ENCODE data around the gene MEF2C.

Gene MEF2C

DNA sequence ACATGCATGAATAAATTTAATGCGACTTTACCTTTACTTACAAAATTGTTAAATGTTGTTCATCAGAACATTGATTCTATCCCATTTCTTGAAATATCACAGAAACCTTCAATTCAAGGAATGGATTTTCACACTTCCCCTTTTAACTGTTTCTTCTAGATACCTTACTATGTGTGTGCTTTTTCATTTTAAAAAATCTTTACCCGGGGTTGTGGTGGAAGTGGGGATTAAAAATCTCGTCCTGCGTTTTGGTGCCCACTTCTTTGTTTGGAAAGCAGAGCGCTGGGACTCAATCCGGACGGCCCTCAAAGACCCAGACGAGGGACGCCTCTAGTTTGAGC, 5.8 kb upstream of the MEF2C start:
- no peak for DNase-seq (ENCODE audit: low read depth in 3 of 3)

DNA sequence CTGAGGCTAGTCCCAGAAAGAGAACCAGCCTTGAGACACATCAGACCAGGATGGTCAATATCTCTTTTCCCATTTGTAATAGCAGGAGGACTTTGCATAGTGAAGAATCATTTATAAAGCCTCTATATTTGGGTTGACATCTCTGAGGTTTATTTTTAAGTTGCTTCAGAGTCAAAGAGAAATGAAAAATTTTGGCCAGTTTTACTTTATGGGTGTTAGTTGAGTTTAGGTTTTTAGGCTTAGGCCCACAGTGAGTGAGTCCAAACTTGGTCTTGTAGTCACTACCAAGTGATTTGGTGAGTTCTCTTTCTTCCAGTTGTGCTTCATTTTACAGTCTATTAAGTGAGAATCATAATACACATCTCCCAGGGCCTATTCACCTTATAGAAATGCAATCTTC, 5.3 kb upstream of the MEF2C start:
- no peak for DNase-seq (ENCODE audit: low read depth in 3 of 3)

DNA sequence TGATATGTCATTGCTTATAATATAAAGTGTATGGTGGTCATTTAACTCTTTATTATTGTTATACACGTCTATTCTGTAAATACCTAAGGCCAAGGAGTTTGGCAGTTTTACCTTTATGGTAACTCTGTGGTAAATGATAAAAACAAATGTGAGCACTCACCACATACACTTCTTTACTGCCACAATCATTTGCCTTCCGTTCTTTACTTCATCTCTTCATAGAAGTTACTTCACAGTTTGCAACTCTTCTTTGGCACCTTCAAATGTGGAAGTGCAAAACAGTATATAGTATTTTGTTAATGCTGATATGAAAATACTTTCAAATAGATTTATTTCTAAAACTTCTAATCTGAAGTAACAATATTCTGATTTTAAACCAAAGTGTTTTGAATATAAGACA, 4.4 kb upstream of the MEF2C start:
- no peak for DNase-seq (ENCODE audit: low read depth in 3 of 3)

- no peak for DNase-seq (ENCODE audit: low read depth in 3 of 3)
Observed at GRCh38 chr5:88886746-88887341, 3.9 kb upstream of the MEF2C start.

- no peak for DNase-seq (ENCODE audit: low read depth in 3 of 3)
Observed at GRCh38 chr5:88886252-88886651, 3.3 kb upstream of the MEF2C start.

GRCh38 chr5:88885002-88885401, 2.0 kb upstream of the MEF2C start:
- no peak for DNase-seq (ENCODE audit: low read depth in 3 of 3)

- no peak for DNase-seq (ENCODE audit: low read depth in 3 of 3)
Observed at GRCh38 chr5:88884608-88884877, 1.6 kb upstream of the MEF2C start.

GRCh38 chr5:88883836-88884607, 1.0 kb upstream of the MEF2C start:
- no peak for DNase-seq (ENCODE audit: low read depth in 3 of 3)

- no peak for DNase-seq (ENCODE audit: low read depth in 3 of 3)
Observed at GRCh38 chr5:88882276-88883038, 527 bp downstream of the MEF2C start.

DNA sequence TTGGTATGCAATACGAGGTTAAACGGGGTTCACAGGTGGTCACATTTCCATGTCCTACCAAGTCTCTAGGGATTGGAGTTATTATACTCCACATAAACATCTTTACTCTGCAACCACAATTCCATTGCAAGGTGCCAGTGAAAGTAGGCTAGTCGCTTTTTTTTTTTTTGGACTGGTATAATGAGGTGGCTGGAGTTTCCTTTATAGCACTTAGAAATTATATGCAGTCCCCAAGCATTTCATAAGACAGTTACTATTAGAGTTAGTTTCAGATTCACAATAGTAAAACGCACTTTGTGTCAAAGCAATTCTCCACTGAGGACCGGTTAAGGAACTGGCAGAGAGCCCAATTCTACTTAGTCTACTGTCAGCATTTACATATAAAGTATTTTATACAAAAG, 1.4 kb downstream of the MEF2C start:
- no peak for DNase-seq (ENCODE audit: low read depth in 3 of 3)

GRCh38 chr5:88880201-88880600, 2.8 kb downstream of the MEF2C start:
- DNase-seq (ENCODE audit: low read depth in 3 of 3) = no peak

- DNase-seq (ENCODE audit: low read depth in 3 of 3) = no peak
Observed at GRCh38 chr5:88879724-88880123, 3.3 kb downstream of the MEF2C start.

- DNase-seq (ENCODE audit: low read depth in 3 of 3) = no peak
Observed at GRCh38 chr5:88878976-88879375, 4.0 kb downstream of the MEF2C start.

DNA sequence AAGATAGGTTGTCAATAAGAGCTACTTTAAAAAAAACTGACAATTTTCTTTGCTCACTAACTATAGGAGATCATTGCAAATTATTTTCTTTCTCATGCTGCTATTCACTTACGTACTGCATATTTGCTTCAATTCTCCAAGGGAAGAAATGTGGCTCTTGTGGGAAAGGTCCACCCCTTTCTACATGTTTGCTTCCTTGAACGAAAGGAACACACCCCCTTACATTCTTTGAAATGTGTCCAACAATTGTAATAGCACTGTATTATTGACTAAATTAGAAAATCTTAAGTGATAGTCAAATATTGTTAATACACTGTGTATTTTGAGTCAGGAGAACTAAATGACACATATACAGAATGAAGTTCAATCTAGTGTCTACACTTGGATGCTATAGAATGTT, 5.2 kb downstream of the MEF2C start:
- DNase-seq (ENCODE audit: low read depth in 3 of 3) = no peak

DNA sequence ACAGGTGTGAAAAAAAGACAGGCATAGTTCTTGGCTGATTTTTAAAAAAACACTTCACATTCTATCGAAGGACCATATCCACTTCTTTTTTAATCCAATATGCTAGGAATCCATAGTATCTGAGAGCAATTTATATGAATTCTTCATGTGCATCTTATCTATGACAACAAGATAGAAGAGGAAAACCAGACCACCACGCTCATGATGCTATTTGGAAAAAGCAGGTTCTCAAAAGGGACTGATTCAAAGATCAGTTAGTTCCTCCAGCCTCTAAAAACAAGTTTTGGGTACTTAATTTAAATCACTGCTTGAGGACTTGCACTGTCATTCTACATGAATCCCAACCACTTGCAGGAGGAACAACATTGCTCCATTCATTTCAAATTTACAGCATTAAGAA, 6.3 kb downstream of the MEF2C start:
- DNase-seq (ENCODE audit: low read depth in 3 of 3) = no peak

- no peak for DNase-seq (ENCODE audit: low read depth in 3 of 3)
Observed at GRCh38 chr5:88875341-88876234, 7.4 kb downstream of the MEF2C start.

- no peak for DNase-seq (ENCODE audit: low read depth in 3 of 3)
Observed at GRCh38 chr5:88873447-88873846, 9.5 kb downstream of the MEF2C start.

- no peak for DNase-seq (ENCODE audit: low read depth in 3 of 3)
Observed at GRCh38 chr5:88872971-88873370, 10.0 kb downstream of the MEF2C start.

GRCh38 chr5:88870285-88870684, 12.7 kb downstream of the MEF2C start:
- DNase-seq (ENCODE audit: low read depth in 3 of 3) = no peak

GRCh38 chr5:88868468-88869068, 14.4 kb downstream of the MEF2C start:
- DNase-seq (ENCODE audit: low read depth in 3 of 3) = no peak

GRCh38 chr5:88867638-88868037, 15.3 kb downstream of the MEF2C start:
- no peak for DNase-seq (ENCODE audit: low read depth in 3 of 3)

DNA sequence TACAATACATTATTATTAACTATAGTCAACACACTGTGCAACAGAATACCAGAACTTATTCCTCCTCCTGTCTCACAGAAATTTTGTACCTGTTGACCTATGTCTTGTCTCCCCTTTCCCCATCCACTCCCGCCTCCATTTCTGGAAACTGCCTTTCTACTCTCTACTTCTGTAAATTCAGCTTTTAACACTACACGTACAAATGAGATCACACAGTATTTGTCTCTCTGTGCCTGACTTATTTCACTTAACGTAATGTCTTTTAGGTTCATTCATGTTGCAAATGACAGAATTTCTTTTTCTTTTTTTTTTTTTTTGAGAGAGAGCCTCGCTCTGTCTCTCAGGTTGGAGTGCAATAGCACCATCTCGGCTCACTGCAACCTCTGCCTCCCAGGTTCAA, 19.5 kb downstream of the MEF2C start:
- no peak for DNase-seq (ENCODE audit: low read depth in 3 of 3)
